Choroid plexus epithelial cell (primary cell): ENCODE data around the gene RETN.

Experiments
- DNase-seq: peaks from one replicate; pipeline ENCODE4 v3.0.0-alpha.2; 2010; ENCODE audit warnings: low read depth
- H3K4me3 ChIP-seq: 2 replicates; pipeline ENCODE4 v1.5.1; 2011; ENCODE audit warnings: low read depth, mild to moderate bottlenecking, control low read depth, low read length, moderate library complexity
- CTCF ChIP-seq: conservative IDR thresholded peaks from 2 replicates; pipeline ENCODE4 v1.5.1; 2011; ENCODE audit warnings: low read depth, mild to moderate bottlenecking, control low read depth, inconsistent platforms, low read length, moderate library complexity

Gene RETN

GRCh38 chr19:7716762-7717161, 47.9 kb downstream of the RETN start:
- TF ChIP-seq CTCF: no peak
- no peak overlapping the region for H3K4me3 ChIP-seq
- no peak for DNase-seq

GRCh38 chr19:7718668-7719067, 49.8 kb downstream of the RETN start:
- no peak overlapping the region for H3K4me3 ChIP-seq
- no peak for TF ChIP-seq CTCF
- no peak for DNase-seq
